ENCODE data around the gene DGLUCY.
"Not testable (repeated sequence)": the region's sequence is repeated elsewhere in the genome, so short reads cannot be mapped to it uniquely, and the experiment has no call there.

Gene DGLUCY

DNA sequence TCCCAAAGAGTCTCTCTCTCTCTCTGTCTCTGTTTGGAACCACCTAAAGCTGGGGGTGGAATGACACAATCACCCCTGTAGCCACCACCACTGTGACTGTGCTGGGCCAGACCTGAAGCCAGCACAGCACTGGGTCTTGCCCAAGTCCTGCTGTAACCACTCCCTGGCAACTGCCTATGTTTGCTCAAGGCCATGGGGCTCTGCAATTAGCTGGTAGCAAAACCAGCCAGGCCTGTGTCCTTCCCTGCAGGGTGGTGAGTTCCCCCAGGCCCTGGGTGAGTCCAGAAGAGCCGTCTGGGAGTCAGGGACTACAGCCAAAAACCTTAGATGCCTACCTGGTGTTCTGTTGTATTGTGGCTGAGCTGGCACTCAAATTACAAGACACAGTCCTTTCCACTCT is 50.8 kb downstream of the DGLUCY start:
- in situ Hi-C loops (cut with MboI; ENCODE audit: low sequenced_read_pairs): no loop called here

- in situ Hi-C loops (cut with MboI; ENCODE audit: low sequenced_read_pairs): no loop called here
Measured at GRCh38 chr14:91167380-91167770, 53.5 kb downstream of the DGLUCY start.

- in situ Hi-C loops (cut with MboI; ENCODE audit: low sequenced_read_pairs): no loop called here
Measured at GRCh38 chr14:91169951-91170350, 56.1 kb downstream of the DGLUCY start.

DNA sequence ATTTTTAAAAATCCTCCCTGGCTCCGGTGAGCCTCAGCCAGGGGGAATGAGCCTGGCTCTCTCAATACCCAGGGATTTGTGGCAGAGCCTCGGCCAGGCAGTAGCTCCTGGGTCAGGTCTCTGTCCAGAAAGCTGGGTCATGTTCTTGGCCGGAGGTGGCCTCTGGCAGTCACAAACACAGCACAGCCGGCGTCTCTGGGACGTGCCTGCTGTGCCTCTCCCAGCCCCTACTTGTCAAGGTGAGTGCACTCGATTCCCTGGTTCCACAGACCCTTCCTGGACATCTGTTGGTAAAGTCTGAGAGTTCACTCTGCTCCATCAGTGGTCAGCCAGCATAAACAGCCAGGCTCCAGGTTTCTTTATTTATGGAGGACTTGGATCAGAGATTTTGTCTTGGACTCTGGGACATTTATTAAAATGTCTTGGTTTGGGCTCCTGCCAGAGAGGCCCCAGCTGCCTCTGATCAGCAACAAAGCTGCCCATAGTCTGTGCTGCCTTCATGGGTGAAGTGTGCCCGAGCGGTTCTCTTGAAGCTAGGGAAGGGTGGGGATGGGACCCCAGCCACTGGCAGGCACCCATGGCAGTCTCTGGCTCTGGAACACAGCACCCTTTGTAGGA is 56.7 kb downstream of the DGLUCY start:
- in situ Hi-C loops (cut with MboI; ENCODE audit: low sequenced_read_pairs): no loop called here

DNA sequence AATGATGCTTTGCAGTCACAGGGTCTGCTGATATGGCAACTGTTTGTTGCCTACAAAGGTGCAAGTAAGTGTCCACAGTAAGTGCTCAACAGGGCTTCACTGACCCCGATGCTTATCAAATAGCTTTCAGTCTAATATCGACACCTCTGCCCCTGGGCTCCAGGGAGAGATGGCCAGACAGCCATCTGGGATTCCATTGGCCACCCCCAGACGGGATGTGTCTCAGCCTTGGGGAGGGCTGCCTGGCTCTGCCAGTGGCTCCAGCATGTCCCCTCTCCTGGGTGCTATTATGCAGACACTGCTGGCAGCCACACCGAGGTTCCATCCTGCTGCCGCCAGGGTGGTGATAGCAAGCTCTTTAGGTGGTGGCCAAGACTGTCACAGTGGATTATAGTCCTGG is 57.4 kb downstream of the DGLUCY start:
- in situ Hi-C loops (cut with MboI; ENCODE audit: low sequenced_read_pairs): no loop called here

DNA sequence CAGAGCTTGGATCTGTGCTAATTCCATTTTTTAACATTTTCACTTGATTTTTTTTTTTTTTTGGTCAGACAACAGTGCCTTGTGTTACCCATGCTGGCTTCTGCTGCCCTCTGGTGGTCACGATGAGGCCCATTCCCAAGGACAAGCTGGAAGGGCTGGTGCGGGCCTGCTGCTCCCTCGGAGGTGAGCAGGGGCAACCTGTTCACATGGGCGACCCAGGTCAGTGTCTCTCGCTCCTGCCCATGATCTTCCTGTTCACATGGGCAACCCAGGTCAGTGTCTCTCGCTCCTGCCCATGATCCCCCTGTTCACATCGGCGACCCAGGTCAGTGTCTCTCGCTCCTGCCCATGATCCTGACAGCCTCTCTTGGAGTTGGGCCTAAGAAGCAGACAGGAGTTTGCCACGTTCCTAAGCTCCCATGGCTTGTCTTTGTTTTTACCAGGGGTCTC is 59.4 kb downstream of the DGLUCY start:
- in situ Hi-C loops (cut with MboI; ENCODE audit: low sequenced_read_pairs): no loop called here

- in situ Hi-C loops (cut with MboI; ENCODE audit: low sequenced_read_pairs): no loop called here
Measured at GRCh38 chr14:91173904-91174303, 60.0 kb downstream of the DGLUCY start.

- in situ Hi-C loops (cut with MboI; ENCODE audit: low sequenced_read_pairs): no loop called here
Measured at GRCh38 chr14:91175291-91176201, 61.7 kb downstream of the DGLUCY start.

DNA sequence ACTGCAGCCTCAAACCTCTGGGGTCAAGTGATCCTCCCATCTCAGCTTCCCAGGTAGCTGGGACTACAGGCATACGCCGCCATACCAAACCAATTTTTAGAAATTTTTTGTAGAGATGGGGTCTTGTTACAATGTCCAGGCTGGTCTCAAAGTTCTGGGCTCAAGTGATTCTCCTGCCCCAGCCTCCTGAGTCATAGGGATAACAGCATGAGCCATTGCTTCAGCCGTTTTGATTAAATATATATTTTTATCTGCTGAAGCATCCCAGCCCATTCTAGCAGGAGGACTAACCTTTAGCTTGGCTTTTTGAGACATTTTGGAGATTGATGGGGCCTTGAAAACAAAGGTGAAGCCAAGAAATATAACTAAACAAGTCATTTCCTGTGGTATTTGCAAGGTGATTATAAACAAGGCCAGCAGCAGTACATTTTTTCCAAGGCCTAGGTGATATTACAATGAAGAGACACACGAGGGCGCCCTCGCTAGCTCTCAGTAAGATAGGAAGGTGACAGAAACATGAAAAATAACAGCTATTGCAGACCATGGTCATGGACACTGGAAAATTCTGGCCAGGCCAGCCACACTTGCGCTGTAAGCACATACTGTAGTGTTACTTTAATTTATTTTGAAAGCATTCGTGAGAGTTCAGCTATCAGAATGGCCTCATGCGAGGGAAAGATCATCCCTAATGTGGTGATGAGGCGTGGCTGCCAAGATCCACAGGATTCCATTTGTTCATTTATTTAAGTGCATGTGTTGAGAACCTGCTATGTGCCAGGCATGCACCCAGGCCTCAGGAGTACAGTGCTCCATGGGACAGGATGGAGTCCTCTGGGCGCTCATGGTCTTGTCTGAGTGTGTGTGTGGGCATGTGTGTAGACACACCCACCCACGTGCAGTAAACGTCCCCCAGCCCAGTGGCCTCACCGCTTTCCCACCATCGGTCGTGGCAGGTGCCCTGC is 63.5 kb downstream of the DGLUCY start:
- in situ Hi-C loops (cut with MboI; ENCODE audit: low sequenced_read_pairs): no loop called here

DNA sequence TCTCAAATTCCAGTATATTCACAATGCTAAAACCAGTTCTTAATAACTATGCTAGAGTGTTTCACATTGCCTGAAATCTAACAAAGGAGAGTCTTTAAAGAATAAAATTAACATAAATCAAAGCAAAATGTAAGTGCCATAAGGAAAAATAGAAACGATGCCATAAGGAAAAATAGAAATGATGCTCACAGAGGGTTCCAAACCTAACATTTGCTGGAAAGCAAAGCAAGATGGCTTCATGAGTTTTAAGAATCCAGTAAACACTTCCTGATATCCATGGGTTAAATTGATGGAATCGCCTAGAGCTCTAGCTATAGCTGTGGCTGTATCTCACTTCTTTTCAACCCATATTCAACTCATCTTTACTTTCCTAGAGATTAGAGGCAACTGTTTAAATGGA is 66.7 kb downstream of the DGLUCY start:
- in situ Hi-C loops (cut with MboI; ENCODE audit: low sequenced_read_pairs): no loop called here

DNA sequence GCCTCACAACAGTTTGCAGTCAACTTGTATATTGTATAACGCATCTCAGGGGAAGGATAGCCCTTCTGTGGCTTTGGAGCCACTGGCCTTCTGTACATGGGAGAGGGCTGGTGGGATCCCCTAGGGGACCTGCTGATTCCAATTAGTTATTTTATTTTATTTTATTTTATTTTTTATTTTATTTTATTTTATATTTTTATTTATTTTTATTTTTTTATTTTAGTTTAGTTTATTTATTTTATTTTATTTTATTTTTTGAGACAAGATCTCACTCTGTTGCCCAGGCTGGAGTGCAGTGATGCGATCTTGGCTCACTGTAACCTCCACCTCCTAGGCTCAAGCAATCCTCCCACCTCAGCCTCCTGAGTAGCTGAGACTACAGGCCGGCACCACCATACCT is 68.9 kb downstream of the DGLUCY start:
- in situ Hi-C loops (cut with MboI; ENCODE audit: low sequenced_read_pairs): not testable (repeated sequence)

DNA sequence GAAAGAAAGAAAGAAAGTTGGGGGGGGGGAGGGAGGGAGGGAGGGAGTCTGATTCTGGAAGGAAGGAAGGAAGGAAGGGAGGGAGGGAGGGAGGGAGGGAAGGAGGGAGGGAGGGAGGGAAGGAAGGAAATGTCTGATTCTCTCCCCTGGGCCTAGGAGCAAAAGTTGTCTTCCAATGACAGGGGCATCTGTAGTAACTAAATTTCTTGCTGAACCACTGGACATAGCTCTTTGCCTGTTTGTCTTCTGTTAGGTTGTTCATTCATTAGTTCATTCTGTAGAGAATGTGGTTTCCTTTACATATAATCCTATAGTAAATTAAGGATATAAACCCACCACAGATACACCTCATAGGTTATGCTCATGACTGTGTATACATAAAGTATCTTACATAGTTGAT is 70.7 kb downstream of the DGLUCY start:
- in situ Hi-C loops (cut with MboI; ENCODE audit: low sequenced_read_pairs): no loop called here

- in situ Hi-C loops (cut with MboI; ENCODE audit: low sequenced_read_pairs): no loop called here
Measured at GRCh38 chr14:91185721-91186120, 71.8 kb downstream of the DGLUCY start.

DNA sequence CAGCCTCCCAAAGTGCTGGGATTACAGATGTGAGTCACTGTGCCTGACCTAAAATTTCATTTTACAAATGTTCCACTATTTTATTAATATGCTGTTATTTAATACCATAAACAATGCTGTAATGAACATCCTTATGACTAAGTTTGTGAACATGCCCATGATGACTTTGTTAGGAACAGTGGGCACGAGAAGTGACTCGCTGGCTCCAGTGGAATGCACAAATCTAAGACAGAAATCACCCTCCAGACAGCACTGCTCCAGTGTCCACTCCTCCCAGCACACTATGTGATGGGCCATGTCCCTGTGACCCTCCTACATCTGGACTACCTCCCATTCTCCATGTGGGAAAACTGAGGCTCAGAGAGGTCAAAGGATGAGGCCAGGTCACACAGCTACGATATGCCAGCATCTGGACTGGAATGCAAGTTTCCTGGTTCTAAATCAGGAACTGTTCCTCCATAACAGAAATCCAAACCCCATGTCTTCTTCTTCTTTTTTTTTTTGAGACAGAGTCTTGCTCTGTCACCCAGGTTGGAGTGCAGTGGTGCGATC is 72.7 kb downstream of the DGLUCY start:
- in situ Hi-C loops (cut with MboI; ENCODE audit: low sequenced_read_pairs): no loop called here

GRCh38 chr14:91187271-91187670 is 73.4 kb downstream of the DGLUCY start:
- in situ Hi-C loops (cut with MboI; ENCODE audit: low sequenced_read_pairs): no loop called here

- in situ Hi-C loops (cut with MboI; ENCODE audit: low sequenced_read_pairs): no loop called here
Measured at GRCh38 chr14:91190853-91191252, 77.0 kb downstream of the DGLUCY start.

DNA sequence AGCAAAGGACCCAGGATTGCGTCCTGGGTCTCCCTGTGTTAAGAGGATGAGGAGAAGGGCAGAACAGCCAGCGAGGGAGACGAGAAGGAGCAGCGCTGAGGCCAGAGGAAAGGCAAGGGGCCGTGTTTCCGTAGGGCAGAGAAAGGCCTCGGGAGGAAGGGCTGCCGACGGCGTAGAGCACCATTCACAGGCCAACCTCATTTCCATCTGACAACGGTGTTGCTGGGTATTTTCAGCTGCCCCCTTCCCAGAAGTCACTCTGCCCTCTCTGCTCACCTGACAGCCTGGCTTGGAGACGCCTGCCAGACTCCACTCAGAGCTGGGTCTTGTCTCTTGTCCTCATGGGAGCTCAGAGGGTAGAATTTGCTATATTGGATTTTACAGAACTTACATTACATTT is 79.2 kb downstream of the DGLUCY start:
- in situ Hi-C loops (cut with MboI; ENCODE audit: low sequenced_read_pairs): no loop called here

DNA sequence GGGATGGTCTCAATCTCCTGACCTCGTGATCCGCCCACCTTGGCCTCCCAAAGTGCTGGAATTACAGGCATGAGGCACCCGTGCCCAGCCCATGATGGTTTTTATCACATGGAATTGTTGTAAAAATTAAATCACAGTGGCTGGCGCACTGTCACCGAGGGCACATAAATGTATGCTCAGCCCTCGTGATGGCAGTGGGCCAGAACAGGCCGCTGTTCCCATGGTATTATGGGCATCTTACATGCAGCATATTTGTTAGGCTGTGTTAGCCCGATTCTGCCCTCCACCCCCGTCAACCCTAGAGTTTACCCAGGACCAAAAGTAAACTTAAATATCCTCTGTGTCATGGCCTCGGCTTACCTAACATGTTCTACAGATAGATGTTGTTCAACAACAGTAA is 82.0 kb downstream of the DGLUCY start:
- in situ Hi-C loops (cut with MboI; ENCODE audit: low sequenced_read_pairs): no loop called here

GRCh38 chr14:91197631-91198030 is 83.8 kb downstream of the DGLUCY start:
- in situ Hi-C loops (cut with MboI; ENCODE audit: low sequenced_read_pairs): no loop called here

DNA sequence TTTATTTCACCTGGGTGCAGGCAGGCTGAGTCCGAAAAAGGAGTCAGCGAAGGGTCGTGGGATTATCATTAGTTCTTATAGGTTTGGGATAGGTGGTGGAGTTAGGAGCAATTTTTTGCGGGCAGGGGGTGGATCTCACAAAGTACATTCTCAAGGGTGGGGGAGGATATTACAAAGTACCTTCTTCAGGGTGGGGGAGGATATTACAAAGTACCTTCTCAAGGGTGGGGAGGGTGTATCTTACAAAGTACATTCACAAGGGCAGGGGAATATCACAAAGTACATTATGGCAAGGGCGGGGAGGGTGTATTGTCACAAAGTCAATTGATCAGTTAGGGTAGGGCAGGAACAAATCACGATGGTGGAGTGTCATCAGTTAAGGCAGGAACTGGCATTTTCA is 86.9 kb downstream of the DGLUCY start:
- in situ Hi-C loops (cut with MboI; ENCODE audit: low sequenced_read_pairs): not testable (repeated sequence)

Measured in hTERT RPE-1 (cell line).